Colonic mucosa (tissue), 4 donors: ENCODE results near the gene OXSM. TPM values are rescaled to one million over a fixed set of nuclear protein-coding genes. Genes with fewer than 3 reads are reported as not detected.

ENCODE experiments used
- DNase-seq: peaks from one replicate; pipeline ENCODE4 v3.0.0-alpha.2; 2020
- H3K27ac ChIP-seq: fragments of 200-600 bp; one replicate; pipeline ENCODE4 v1.8.0; 2021
- H3K27me3 ChIP-seq: fragments of 200-600 bp; one replicate; pipeline ENCODE4 v1.8.0; 2021
- H3K36me3 ChIP-seq: fragments of 200-600 bp; one replicate; pipeline ENCODE4 v1.8.0; 2021
- H3K4me1 ChIP-seq: fragments of 200-600 bp; one replicate; pipeline ENCODE4 v1.8.0; 2021; ENCODE audit warnings: mild to moderate bottlenecking
- H3K4me3 ChIP-seq: fragments of 200-600 bp; one replicate; pipeline ENCODE4 v1.8.0; 2021
- H3K9ac ChIP-seq, 2 donors: one replicate each; pipeline ENCODE4 v1.7.0; 2013; ENCODE audit warnings: control low read depth in 2 of 2, low read depth in 2 of 2, low read length in 2 of 2
- H3K9me3 ChIP-seq: fragments of 200-600 bp; one replicate; pipeline ENCODE4 v1.8.0; 2021
- CTCF ChIP-seq: fragments of 200-600 bp; IDR thresholded peaks from one replicate; pipeline ENCODE4 v1.8.0; 2022; ENCODE audit warnings: antibody characterized with exemption, mild to moderate bottlenecking
- intact Hi-C: fragments of 100-400 bp; cut with DNase I; formaldehyde crosslinking; loops from one replicate; pipeline ENCODE4 v1.14.1; 2022
- total RNA-seq, 2 donors: library from RNA; stranded (reverse); fragmentation: NEBNext Ultra II Directional in 1 of 2; extraction: Animal tissue kit (Norgen Biotek cat#: 25700) in 1 of 2; gene quantifications; one replicate each; pipeline ENCODE4 v1.2.1, GENCODE V29; 2021
- donor health status: healthy.
- donor health status: DM: no; HTN: no; CAD: no.
- donor health status: DM: no; HTN: no; CAD: no.

Gene OXSM
- total RNA-seq, 2 donors from 2014 or later: 14.5 to 23.3 TPM

- Histone ChIP-seq H3K27me3 (no peaks in the 10 kb centered on the region), H3K27ac (no peak overlapping the region), H3K4me3 (no peak overlapping the region), H3K36me3 (no peaks in the 10 kb centered on the region), H3K4me1 (no peaks in the 10 kb centered on the region), H3K9ac (no peak overlapping the region), H3K9me3 (no peaks in the 10 kb centered on the region)
- no peak for DNase-seq
- intact Hi-C loops: no loop called here
- no peak for TF ChIP-seq CTCF
These were observed 28.4 kb downstream of the OXSM start for GRCh38 chr3:25818335-25818734.

GRCh38 chr3:25820366-25820765 is 30.5 kb downstream of the OXSM start:
- H3K9me3 ChIP-seq: no peaks in the 10 kb centered on the region
- no peak overlapping the region for H3K9ac ChIP-seq
- H3K4me1 ChIP-seq: no peaks in the 10 kb centered on the region
- H3K4me3 ChIP-seq: no peak overlapping the region
- no peak for TF ChIP-seq CTCF
- H3K36me3 ChIP-seq: no peaks in the 10 kb centered on the region
- H3K27me3 ChIP-seq: no peaks in the 10 kb centered on the region
- no peak overlapping the region for H3K27ac ChIP-seq
- intact Hi-C loops: no loop called here
- DNase-seq: no peak

- intact Hi-C loops: no loop called here
- DNase-seq: no peak
- Histone ChIP-seq H3K27me3 (no peaks in the 10 kb centered on the region), H3K4me1 (no peaks in the 10 kb centered on the region), H3K9me3 (no peaks in the 10 kb centered on the region), H3K4me3 (no peak overlapping the region), H3K36me3 (no peaks in the 10 kb centered on the region), H3K9ac (no peak overlapping the region), H3K27ac (no peak overlapping the region)
- TF ChIP-seq CTCF: no peak
These were observed 31.1 kb downstream of the OXSM start for GRCh38 chr3:25820816-25821486.

- no peak for TF ChIP-seq CTCF
- intact Hi-C loops: no loop called here
- no peaks in the 10 kb centered on the region for H3K9me3 ChIP-seq
- DNase-seq: no peak
- H3K9ac ChIP-seq: no peak overlapping the region
- no peaks in the 10 kb centered on the region for H3K27me3 ChIP-seq
- no peak overlapping the region for H3K4me3 ChIP-seq
- H3K27ac ChIP-seq: no peak overlapping the region
- no peaks in the 10 kb centered on the region for H3K4me1 ChIP-seq
- no peaks in the 10 kb centered on the region for H3K36me3 ChIP-seq
These were observed 32.1 kb downstream of the OXSM start for GRCh38 chr3:25821746-25822573.

GRCh38 chr3:25823314-25823713 is 33.4 kb downstream of the OXSM start:
- intact Hi-C loops: no loop called here
- no peak for DNase-seq
- TF ChIP-seq CTCF: no peak

More at GRCh38 chr3:25823314-25823713, 33.4 kb downstream of the OXSM start:
- no peak overlapping the region for H3K27ac ChIP-seq
- H3K9ac ChIP-seq: no peak overlapping the region
- no peaks in the 10 kb centered on the region for H3K9me3 ChIP-seq
- no peaks in the 10 kb centered on the region for H3K4me1 ChIP-seq
- no peaks in the 10 kb centered on the region for H3K36me3 ChIP-seq
- no peak overlapping the region for H3K4me3 ChIP-seq
- no peaks in the 10 kb centered on the region for H3K27me3 ChIP-seq
